ENCODE measurements around the gene SIM1.

DNA sequence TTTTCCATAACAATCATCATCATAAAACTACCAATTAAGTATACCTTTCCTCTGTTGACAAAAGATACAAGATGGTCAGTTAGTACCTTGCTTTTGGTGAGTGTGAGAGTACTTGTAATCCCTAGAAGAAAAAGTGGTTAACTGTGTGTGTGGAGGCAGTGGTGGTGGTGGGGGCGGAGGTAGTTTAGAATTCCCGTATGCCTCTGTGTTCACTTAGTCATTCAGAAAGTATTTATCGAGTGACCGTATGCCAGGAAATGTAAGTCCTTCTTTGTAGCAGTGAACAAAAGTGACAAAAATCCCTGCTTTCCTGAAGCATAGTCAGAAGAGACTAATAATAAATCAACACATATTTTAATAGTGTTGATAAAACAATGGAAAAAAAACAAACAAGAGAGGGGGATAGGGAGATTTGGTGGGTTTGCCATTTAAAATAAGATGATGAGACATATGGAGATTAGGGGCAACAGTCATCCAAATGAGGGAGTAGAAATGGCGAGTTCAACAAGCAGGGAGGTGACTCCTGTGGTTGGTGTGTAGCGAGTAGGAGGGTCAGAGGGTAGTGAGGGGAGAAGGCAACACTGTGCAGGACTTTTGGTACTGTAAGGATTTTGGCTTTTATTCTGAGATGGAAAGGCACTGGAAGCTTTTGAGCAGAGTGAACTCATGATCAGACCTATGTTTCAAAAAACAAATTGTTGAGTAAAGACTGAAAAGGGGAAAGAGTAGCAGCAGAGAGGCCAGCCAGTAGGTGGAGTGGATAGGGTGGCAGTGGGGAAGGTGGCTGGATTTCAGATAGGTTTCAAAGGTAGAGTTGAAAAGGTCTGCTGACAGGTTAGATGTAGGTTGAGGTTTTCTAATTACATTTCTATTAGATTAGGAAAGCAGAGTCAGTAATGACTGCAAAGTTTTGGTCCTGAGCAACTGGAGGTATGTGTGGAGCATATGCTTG lies 40.3 kb upstream of the SIM1 start:
- TF ChIP-seq, protein P1, sequence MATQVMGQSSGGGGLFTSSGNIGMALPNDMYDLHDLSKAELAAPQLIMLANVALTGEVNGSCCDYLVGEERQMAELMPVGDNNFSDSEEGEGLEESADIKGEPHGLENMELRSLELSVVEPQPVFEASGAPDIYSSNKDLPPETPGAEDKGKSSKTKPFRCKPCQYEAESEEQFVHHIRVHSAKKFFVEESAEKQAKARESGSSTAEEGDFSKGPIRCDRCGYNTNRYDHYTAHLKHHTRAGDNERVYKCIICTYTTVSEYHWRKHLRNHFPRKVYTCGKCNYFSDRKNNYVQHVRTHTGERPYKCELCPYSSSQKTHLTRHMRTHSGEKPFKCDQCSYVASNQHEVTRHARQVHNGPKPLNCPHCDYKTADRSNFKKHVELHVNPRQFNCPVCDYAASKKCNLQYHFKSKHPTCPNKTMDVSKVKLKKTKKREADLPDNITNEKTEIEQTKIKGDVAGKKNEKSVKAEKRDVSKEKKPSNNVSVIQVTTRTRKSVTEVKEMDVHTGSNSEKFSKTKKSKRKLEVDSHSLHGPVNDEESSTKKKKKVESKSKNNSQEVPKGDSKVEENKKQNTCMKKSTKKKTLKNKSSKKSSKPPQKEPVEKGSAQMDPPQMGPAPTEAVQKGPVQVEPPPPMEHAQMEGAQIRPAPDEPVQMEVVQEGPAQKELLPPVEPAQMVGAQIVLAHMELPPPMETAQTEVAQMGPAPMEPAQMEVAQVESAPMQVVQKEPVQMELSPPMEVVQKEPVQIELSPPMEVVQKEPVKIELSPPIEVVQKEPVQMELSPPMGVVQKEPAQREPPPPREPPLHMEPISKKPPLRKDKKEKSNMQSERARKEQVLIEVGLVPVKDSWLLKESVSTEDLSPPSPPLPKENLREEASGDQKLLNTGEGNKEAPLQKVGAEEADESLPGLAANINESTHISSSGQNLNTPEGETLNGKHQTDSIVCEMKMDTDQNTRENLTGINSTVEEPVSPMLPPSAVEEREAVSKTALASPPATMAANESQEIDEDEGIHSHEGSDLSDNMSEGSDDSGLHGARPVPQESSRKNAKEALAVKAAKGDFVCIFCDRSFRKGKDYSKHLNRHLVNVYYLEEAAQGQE (tag by site-specific recombination; IDR thresholded peaks at IDR 0.05), result no peak
- TF ChIP-seq, protein P2, sequence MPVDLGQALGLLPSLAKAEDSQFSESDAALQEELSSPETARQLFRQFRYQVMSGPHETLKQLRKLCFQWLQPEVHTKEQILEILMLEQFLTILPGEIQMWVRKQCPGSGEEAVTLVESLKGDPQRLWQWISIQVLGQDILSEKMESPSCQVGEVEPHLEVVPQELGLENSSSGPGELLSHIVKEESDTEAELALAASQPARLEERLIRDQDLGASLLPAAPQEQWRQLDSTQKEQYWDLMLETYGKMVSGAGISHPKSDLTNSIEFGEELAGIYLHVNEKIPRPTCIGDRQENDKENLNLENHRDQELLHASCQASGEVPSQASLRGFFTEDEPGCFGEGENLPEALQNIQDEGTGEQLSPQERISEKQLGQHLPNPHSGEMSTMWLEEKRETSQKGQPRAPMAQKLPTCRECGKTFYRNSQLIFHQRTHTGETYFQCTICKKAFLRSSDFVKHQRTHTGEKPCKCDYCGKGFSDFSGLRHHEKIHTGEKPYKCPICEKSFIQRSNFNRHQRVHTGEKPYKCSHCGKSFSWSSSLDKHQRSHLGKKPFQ (tag by site-specific recombination; IDR thresholded peaks at IDR 0.05), result no peak
- TF ChIP-seq ZBTB7A (tag by site-specific recombination; IDR thresholded peaks at IDR 0.05; ENCODE audit: low read depth) (no peak), ZBTB17 (tag by site-specific recombination; IDR thresholded peaks at IDR 0.05) (no peak), TCF7L2 (IDR thresholded peaks at IDR 0.05; ENCODE audit: borderline replicate concordance, low read depth, low read length) (no peak), KLF1 (tag by site-specific recombination; IDR thresholded peaks at IDR 0.05) (no peak), ZNF776 (tag by site-specific recombination; IDR thresholded peaks at IDR 0.05; ENCODE audit: borderline replicate concordance) (no peak), MZF1 (tag by site-specific recombination; IDR thresholded peaks at IDR 0.05; ENCODE audit: borderline replicate concordance) (no peak), YY1 (tag by site-specific recombination; IDR thresholded peaks at IDR 0.05) (no peak), TRIM28 (IDR thresholded peaks at IDR 0.05; ENCODE audit: borderline replicate concordance, low read length) (no peak)
- TF ChIP-seq, protein P3, sequence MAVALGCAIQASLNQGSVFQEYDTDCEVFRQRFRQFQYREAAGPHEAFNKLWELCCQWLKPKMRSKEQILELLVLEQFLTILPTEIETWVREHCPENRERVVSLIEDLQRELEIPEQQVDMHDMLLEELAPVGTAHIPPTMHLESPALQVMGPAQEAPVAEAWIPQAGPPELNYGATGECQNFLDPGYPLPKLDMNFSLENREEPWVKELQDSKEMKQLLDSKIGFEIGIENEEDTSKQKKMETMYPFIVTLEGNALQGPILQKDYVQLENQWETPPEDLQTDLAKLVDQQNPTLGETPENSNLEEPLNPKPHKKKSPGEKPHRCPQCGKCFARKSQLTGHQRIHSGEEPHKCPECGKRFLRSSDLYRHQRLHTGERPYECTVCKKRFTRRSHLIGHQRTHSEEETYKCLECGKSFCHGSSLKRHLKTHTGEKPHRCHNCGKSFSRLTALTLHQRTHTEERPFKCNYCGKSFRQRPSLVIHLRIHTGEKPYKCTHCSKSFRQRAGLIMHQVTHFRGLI (tag by site-specific recombination; IDR thresholded peaks at IDR 0.05), result no peak
- TF ChIP-seq, protein P4, sequence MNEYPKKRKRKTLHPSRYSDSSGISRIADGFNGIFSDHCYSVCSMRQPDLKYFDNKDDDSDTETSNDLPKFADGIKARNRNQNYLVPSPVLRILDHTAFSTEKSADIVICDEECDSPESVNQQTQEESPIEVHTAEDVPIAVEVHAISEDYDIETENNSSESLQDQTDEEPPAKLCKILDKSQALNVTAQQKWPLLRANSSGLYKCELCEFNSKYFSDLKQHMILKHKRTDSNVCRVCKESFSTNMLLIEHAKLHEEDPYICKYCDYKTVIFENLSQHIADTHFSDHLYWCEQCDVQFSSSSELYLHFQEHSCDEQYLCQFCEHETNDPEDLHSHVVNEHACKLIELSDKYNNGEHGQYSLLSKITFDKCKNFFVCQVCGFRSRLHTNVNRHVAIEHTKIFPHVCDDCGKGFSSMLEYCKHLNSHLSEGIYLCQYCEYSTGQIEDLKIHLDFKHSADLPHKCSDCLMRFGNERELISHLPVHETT (tag by site-specific recombination; IDR thresholded peaks at IDR 0.05), result no peak
- TF ChIP-seq, protein P5, sequence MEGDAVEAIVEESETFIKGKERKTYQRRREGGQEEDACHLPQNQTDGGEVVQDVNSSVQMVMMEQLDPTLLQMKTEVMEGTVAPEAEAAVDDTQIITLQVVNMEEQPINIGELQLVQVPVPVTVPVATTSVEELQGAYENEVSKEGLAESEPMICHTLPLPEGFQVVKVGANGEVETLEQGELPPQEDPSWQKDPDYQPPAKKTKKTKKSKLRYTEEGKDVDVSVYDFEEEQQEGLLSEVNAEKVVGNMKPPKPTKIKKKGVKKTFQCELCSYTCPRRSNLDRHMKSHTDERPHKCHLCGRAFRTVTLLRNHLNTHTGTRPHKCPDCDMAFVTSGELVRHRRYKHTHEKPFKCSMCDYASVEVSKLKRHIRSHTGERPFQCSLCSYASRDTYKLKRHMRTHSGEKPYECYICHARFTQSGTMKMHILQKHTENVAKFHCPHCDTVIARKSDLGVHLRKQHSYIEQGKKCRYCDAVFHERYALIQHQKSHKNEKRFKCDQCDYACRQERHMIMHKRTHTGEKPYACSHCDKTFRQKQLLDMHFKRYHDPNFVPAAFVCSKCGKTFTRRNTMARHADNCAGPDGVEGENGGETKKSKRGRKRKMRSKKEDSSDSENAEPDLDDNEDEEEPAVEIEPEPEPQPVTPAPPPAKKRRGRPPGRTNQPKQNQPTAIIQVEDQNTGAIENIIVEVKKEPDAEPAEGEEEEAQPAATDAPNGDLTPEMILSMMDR (tag by site-specific recombination; IDR thresholded peaks at IDR 0.05), result no peak

All from HEK293 (cell line).